ENCODE measurements around the gene SMIM43. TPM values are rescaled to one million over a fixed set of nuclear protein-coding genes. Genes with fewer than 3 reads are reported as not detected.
A peak's percentile ranks its signal among the peaks of the same experiment; 100 is the strongest.
"Not testable (repeated sequence)": the region's sequence is repeated elsewhere in the genome, so short reads cannot be mapped to it uniquely, and the experiment has no call there.

The SMIM43 gene
- polyA plus RNA-seq, 1 donor, result 1.3 TPM

DNA sequence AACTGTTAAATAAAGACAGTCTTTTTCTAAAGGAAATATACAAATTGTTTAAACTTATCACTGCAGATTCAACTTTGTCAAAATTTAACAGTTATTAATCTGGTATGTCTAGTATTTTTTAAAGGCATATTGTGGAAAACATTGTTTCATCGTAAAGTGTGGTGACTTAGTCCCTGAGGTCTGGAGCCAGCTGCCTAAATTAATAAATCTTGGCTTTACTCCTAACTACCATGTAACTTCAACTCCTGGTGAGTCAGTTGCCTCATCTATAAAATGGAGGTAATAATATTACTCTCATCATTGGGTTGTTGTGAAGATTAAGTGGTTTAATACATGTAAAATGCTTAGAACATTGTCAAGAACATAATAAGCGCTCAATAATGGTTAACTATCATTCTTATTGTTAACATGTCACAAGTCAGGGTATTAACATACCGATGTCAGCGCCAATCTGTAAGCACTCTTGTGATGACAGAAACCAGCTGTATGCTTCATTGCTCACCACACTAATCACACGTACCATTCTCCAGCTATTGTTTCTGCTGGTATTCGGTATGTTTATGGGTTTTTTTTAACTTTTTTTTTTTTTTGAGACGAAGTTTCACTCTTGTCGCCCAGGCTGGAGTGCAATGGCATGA lies 14.1 kb upstream of the SMIM43 start:
- DNase-seq, result no peak

DNA sequence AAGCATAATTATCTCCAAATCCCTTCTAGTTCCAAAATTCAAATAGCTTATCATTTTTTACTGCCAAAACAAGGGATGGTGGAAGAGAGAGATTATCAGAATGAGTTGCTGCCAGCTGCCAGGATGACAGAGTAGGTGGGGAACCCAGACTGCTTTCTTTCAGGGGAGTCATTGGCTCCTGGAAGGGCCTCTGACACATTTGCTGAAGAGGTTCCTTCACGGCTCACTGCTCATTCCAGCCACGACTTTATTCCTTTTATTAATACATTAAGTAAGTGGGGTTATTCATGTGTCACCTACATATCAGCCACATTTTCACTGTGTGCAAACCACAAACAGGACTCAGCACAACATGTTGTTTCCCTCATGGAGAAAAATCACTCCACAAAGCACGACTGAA lies 12.7 kb upstream of the SMIM43 start:
- DNase-seq, result no peak

DNA sequence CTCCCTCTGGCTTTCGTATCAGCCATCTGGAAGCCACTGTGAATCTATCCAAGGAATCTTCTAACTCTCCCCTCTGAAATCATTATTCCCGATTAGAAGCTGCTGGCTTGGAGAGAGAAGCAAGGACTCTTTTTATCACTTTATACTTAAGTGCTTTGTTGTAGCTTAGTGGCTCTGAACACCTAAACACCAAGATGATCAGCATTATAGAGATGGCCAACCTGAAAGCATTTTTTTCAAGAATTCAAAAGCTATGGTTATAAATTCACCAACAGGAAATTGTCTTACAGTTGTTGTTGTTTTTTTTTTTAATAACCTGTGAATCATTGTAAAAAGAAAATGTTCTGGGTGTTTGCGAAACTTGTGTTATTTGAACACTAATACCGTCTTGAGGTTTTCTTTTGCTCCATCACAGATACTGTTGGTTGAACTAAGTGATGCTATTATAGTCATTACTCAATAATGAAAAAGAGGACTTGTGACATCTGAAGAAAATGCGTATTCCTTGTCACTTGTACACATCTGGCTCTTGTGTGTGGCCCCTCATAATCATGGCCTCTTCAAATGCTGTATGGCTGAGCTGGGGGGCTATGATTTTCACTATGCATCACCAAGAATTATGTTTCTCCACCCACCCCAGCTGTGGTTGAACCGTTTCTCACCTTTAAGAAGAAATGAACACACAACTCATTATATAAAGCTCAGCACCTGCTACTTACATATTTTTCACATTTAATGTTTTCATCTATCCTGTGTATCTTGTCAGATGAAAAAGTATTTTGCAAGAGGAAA lies 11.8 kb upstream of the SMIM43 start:
- DNase-seq, result no peak

DNA sequence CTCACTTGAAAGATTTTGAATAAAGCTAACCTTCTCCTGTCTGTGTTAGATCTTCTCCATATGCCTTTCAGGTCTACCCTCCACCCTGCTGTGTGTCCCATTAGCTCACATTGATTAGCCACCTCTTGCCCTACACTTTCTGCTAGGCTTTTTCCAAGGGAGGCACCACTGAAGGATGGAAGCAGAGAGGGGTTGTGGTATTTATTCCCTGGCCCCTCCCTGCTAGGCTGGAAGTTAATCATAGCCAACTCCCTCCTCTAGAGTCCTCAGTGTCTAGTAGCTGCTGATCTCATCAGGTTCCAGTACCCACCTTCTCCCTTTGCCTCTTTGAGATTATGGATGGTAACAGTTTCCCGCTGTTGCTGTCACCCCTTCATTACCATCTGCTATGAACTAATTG lies 8.9 kb upstream of the SMIM43 start:
- no peak for DNase-seq

DNA sequence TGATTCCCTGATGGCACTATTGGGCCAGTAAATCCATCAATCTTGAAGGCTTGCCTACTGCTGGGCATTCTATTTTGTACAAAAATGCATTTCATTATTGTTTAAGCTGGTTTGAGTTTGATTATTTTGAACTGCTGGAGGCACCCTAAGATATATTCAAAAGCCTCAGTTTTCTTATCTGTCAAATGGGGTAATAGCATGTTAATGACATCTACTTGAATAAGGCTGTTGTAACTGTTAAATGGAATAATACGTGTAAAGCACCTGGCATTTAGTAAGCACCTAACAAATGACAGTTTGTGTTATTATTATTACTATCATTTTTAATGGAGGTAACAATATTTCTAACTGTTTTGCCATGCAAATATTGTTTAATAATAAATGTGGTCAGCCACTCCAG lies 6.9 kb upstream of the SMIM43 start:
- DNase-seq, result no peak

DNA sequence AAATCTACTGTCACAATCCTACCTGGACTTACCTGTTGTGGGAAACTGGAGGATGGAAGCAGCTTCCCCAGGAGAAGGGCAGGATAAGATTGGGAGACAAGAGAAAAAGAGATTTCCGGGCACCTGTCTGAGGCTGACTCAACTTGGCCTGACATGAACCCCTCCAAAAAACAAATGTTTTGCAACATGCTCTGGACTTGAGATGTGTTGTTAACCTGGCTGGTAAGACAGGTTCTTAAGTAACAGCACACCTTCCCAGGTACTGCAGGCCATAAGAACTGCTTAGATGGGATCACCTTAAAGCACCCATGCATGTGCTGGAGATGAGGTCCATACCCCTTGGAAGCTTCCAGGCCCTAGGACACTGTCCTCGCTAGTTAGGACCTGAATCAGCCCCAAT lies 4.4 kb upstream of the SMIM43 start:
- DNase-seq, result no peak

DNA sequence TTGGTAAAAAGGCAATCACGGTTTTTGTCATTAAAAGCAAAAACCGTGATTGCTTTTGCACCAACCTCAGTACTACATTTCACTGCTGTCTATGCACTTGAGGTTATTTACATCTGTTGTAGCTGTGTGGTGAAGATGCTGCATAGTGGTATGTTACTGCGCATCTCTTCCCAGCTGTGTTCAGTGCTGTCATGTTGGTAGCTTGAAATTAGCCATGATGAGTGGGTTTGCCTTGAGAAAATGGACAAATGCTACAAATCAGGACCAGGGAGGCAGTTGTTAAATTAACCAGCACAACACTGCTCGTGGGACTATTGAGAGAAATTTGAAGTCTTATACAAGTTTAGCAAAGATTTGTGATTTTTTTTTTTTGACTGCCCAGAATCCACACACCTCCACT lies 2.2 kb upstream of the SMIM43 start:
- no peak for DNase-seq

DNA sequence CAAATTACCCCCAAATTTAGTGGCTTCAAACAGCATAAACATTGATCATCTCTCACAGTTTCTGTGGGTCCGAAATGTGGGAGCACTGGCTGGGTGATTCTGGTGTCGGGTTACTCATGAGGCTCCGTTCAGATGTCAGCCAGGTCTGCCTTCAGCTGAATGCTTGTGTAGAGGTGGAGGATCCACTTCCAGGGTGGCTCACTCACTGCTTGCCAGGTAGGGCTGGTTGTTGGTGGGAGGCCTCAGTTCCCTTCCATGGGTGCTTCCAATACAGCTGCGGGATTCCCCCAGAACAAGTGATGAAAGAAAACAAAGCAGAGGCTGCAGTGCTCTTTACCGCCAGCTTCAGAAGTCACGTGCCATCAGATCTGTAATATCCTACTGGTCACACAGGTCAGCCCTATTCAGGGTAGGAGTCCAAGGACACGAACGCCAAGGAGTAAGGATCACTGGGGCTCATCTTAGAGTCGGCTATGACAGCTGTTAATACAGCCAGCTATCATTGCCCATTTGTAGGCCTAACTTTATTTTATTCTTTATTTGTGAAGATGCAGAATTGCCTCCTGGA lies 1.1 kb upstream of the SMIM43 start:
- no peak for DNase-seq

DNA sequence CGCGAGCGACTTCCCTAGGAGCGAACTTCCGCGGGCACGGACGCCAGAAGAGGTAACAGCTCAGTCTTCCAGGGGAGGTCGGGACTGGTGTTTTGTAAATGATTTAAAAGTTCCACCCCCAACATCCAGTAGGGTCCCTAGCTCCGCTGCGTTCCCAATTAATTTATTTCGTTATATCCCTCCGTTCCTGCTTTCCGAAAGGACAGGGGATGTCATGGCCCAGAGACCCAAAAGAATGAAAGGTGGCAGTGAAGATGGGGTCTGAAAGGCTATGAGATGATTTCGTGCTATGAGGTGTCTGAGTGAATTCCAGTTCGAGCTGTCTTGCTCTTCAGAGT lies 373 bp upstream of the SMIM43 start:
- no peak for DNase-seq

DNA sequence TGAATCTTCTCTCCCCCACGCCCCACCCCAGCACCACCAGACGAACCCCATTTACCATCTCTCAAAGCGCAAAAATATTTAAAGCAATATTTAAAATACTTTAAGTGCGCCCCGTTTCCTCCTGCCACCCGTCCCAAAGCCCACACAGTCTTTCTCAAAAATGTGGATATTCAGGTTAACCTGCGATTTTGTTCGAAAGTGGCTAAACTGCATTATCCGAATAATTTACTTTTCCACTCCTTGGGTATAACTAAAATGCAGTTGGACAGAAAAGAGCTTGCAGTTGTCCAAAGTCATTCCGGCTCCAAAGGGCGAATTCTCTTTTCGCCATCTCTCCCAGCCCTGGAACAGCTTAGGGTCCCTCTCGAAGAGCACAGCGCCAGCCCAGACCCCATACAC lies 662 bp downstream of the SMIM43 start:
- DNase-seq, result no peak

DNA sequence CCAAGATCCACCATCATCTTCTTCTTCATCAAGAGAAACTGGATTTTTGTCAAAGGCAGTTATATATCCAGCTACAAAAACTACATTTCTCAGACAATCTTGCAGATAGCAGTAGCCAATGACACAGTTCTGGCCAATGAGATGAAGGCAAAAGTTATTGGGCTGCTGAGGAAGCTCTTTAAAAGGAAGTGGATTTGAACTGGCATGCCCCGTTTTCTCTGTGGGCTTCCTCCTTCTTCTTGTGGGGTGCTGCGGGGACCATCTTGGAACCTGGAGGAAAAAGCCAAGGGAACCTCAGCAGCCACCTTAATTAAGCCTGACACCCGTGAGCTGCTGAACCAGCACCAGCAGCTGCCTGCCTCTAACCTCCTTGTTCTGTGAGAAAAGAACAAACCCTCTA lies 4.8 kb downstream of the SMIM43 start:
- DNase-seq, result no peak

DNA sequence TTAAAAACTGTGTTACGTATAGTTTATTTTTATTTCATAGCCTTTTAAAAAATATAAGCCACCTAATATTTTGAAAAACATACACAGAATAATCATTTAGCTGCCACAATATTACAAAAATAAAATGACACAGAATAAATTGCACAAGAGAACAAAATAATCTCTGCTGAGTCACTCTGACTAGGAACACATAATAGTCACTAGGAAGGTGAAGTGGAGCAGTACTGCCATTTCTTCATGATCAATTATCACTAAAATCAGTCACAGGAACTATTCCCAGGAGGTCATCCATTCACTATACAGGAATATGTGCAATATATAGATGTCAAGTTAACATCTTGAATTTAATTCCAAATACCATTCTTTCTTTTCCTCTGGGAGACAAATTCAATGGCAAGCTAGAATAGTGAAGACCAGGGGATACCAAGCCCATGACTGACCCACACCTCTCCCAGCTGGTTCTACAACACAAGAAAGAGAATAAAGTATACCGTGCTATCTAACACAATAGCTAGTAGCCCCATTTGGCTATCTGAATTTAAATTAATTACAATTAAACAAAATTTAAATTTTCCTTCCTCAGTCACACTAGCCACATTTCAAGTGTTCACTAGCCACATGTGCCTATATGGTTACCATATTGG lies 5.9 kb downstream of the SMIM43 start:
- DNase-seq, result no peak

DNA sequence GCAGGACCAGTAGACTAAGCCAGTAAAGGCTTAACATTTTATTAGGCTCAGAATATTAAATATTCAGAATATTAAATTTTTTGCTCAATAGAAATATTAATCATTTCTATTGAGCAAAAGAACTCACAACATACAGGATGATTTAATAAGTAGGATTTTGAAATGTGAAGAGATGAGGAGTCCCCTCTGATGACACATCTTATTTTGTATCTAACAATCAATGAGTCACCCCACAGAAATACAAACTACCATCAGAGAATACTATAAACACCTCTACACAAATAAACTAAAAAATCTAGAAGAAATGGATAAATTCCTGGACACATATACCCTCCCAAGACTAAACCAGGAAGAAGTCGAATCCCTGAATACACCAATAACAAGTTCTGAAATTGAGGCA lies 12.8 kb downstream of the SMIM43 start:
- DNase-seq, result not testable (repeated sequence)

DNA sequence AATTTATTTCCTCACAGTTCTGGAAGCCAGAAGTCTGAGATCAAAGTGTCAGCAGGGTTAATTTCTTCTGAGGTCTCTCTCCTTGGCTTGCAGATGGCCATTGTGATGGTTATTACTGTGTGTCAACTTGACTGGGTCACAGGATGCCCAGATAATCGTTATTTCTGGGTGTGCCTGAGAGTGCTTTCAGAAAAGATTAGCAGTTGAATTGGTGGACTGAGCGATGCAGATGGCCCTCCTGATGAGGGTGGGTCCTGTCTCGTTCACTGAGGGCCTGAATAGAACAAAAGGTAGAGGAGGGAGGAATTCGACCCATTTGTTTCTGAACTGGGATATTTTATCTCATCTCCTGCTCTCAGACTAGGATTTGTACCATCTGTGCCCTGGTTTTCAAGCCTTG lies 15.7 kb downstream of the SMIM43 start:
- no peak for DNase-seq

DNA sequence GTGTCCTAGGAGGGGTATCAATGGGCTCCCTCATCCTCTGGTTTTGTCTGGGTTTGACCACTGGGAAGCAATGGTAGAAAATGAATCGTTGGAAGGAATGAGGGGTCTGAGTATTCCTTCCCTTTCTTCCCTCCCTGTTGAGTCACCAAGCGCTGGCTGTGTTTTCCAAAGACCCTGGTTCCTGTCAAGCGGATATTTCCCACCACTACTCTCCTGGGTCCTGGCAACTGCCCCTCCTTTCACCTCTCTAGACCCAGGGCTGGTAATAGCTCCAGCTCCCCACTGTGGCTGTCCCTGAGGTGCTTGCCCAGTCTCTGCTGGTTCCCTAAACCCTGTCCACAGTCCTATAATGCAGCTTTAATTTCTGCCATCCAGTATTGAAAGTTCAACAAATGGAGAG lies 22.2 kb downstream of the SMIM43 start:
- DNase-seq, result no peak

DNA sequence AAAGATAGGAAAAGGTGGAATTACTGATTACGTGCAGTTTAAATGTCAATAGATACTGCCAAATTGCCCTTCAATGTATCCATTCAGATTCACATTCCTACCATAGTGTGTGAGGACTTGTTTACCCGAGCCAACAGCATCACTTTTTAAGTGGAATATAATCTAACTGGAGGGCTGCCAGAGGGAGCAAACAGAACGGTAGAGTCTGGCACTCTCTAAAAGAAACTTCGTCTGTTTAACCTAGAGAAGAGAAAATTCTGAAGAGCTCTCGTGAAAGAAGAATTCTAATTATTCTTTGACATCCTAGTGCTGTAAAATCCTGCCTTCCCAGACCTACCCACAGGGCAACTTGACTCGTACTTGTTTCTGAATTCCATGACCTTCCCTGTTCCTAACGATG lies 23.2 kb downstream of the SMIM43 start:
- DNase-seq, result no peak

DNA sequence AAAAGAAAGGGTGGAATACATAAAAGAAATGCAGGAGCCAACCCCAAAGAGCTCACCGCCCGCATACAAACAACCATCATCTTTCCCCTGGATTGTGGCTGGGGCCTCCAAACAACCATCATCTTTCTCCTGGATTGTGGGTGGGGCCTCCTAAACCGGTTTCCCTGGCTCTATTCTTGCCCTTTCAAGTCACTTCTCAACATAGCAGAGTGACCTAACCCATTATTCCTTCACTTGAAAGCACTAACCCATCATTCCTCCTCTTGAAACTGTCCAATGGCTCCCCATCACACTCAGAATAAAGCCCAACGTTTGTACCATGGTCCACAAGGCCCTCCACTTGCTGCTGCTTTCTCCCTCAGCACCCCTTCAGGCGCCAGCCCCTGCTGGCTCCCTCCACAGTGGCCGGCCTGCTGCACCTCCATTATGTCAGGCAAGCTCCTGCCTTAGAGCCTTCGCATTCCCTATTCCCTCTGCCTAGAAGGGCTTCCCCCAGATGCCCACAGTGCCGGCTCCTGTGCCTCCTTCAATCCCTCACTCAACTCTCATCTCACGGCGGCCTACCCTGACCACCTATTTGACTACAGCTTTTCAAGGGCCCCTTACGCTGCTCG lies 24.1 kb downstream of the SMIM43 start:
- DNase-seq, result no peak

DNA sequence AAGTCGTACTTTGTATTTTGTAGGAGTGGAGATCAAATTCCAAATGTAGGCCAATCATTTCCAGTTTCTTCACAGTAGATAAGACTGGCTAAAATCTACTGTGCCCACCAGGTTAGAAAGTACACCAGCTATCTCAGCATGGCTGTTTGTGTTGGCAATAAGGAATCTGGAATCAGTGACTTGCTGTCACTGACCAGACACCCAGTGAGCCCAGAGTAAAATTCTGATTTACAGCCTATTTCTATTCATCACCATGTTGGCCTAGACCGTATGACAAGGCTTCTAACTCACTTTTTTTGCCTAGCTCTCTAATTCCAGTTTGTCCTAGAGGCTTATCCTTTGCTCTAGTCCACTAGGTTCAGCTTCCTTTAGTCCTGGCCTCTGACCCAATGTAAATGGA lies 25.4 kb downstream of the SMIM43 start:
- no peak for DNase-seq

DNA sequence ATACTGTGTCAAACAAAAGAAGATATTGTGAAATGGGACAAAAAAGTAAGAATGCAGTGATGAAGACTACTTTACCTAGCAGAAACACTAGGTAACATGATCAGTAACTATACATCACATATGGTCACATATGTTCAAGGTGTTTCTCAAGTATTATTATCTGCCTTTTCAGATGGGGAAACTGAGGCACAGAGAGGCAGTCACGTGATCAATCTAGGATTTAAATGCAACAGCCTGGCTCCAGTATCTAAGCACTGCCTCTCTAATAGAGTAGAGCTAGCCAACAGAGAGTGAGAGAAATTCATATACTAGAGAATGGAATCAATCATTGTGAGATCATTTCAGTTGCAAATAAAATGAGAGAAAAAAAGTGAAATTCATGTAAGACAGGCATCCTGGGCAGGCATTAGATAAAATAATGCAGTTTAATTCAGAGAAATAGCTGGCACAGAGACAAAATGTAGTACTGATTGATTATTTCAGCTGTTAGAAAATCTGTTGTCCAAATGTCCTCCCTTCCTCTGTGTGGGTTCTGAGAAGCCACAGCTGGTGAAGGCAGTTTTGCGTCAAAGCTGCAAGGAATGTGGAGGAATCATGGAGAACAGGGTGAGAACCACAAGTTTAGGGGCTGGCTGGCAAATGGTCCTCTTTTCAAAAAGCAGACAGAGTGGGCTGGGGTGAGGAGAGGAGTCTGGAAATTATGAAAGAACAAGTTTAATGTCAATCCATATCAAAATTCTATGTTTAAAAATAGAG lies 26.0 kb downstream of the SMIM43 start:
- DNase-seq, result no peak

DNA sequence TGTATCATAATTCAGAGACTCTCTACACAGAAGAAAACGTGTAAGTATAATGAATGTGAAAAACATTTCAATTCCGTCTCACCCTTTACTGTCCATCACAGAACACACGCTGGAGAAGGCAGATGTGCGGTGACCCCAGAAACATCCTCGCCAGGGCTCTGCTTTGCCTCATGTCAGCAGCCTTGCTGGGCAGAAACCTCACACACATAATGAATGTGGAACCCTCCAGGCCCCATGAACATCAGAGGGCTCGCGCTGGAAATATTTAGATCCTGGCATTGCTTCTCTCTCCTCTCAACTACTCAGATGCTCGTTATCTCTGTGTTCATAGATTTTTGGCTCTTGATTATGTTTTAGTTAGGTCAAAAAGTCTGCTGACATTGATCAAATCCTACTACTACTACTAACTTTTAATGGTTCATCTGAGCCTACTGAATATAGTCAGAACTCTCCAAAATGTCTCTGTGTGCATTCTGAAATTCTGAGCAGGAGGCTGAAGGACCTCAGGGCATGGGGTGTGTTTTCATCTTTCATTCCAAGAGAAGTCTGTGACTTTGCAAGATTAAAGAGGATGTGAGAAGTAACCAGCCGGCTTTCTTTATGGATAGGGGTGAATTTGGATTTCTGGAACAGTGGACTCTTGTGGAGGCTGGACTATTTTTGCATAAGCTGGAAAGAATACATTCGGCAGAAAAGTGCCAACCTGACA lies 27.0 kb downstream of the SMIM43 start:
- no peak for DNase-seq

DNA sequence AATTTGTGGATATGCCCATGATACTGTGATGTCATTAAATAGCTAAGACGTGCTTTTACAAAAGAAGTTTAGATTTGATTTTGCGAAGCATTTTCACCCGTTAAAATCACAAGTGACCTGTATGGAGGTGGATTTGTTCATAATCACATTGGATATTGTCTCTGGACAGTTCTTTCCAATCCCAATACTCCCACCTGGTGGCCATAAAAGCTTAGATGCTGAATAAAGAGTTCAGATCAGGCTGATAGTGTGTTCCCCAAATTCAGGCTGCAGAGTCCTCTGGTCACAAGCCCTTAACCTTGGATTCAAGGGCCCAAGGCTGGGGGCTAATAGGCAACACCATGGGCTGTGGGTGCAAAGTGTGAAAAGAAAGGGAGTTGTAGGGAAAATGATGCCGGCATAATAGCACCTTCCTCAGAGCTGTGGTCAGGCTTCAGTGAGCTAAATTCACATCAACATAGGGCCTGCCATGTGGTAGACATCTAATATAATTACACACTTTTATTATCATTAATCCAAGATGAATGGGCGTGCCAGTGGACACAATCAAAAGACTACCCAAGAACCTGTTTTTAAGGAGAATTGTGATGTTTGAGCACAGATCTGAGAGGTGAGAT lies 28.1 kb downstream of the SMIM43 start:
- DNase-seq, result peak; percentile 31

DNA sequence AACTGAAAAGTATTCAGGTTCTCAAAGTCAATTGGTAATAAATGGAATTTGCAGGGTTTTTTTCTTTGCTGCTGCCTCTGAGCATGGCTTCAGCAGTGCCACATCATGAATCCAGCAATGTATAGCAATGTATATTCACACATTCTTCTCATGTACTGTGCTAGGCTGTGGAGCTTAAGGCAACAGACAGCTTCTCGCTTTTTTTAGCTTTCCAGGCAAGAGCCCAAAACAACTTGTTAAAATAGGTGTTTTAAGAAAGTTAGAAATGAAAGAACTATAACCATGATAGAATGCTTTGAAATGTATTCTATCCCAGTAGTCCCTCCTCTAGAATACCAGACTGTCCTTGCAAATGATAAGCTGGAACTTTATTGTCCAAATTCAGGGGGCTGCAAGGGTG lies 30.4 kb downstream of the SMIM43 start:
- DNase-seq, result no peak
